ENCODE measurements around the gene KCNIP1.

DNA sequence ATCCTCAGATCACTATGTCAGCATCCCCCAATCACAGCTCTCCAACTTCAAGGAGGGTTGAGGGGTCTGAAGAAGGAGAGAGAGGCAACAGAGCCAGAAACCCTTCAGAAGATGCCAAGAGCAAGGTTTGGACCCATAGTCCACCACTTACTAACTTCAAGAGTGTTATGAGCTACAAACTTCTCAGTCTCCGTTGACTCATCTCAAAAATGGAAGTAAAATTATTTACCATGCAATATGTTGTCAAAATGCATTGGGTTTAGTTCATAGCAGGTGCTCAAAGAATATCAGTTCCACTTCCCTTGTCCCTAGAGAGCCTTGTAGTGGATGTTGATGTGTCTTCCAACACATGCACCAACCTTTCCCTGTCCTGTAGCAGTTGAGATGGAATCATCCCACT lies 116.0 kb downstream of the KCNIP1 start:
- TF ChIP-seq, protein P1, sequence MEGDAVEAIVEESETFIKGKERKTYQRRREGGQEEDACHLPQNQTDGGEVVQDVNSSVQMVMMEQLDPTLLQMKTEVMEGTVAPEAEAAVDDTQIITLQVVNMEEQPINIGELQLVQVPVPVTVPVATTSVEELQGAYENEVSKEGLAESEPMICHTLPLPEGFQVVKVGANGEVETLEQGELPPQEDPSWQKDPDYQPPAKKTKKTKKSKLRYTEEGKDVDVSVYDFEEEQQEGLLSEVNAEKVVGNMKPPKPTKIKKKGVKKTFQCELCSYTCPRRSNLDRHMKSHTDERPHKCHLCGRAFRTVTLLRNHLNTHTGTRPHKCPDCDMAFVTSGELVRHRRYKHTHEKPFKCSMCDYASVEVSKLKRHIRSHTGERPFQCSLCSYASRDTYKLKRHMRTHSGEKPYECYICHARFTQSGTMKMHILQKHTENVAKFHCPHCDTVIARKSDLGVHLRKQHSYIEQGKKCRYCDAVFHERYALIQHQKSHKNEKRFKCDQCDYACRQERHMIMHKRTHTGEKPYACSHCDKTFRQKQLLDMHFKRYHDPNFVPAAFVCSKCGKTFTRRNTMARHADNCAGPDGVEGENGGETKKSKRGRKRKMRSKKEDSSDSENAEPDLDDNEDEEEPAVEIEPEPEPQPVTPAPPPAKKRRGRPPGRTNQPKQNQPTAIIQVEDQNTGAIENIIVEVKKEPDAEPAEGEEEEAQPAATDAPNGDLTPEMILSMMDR (conservative IDR thresholded peaks at IDR 0.05; ENCODE audit: low read length), result no peak
- no peak for TF ChIP-seq EZH2phosphoT487 (IDR thresholded peaks at IDR 0.05; ENCODE audit: borderline replicate concordance)

Data from Loucy (cell line).